Mammary epithelial cell (primary cell): ENCODE measurements around the gene UBQLN4.

Source experiments
- CTCF ChIP-seq, 2 donors: IDR thresholded peaks in 1 of 2; conservative IDR thresholded peaks in 1 of 2; 2 replicates each; pipeline ENCODE4 v1.5.1; 2011 to 2012; ENCODE audit warnings: inconsistent platforms in 2 of 2, low read length in 2 of 2, mild to moderate bottlenecking in 2 of 2, control low read depth in 1 of 2, low read depth in 1 of 2; ENCODE audit not compliant: insufficient read depth in 1 of 2; ENCODE audit errors: extremely low read depth in 1 of 2
- EZH2 ChIP-seq: IDR thresholded peaks from 2 replicates; pipeline ENCODE4 v1.6.1; 2012; ENCODE audit warnings: low read length, inconsistent platforms, borderline replicate concordance

GRCh38 chr1:156070548-156070947 lies 16.9 kb upstream of the UBQLN4 start:
- TF ChIP-seq CTCF (conservative IDR thresholded peaks at IDR 0.05 in 1 of 2, IDR thresholded peaks at IDR 0.05 in 1 of 2; ENCODE audit: extremely low read depth in 1 of 2, insufficient read depth in 1 of 2, low read depth in 1 of 2, low read length in 2 of 2) (no peak), EZH2 (no peak)
